ENCODE data around the gene RPGRIP1L. TPM values are rescaled to one million over a fixed set of nuclear protein-coding genes. Genes with fewer than 3 reads are reported as not detected.
"Not testable (repeated sequence)": the region's sequence is repeated elsewhere in the genome, so short reads cannot be mapped to it uniquely, and the experiment has no call there.

Gene RPGRIP1L
- total RNA-seq, 1 donor from 2014 or later, result 8.4 TPM

DNA sequence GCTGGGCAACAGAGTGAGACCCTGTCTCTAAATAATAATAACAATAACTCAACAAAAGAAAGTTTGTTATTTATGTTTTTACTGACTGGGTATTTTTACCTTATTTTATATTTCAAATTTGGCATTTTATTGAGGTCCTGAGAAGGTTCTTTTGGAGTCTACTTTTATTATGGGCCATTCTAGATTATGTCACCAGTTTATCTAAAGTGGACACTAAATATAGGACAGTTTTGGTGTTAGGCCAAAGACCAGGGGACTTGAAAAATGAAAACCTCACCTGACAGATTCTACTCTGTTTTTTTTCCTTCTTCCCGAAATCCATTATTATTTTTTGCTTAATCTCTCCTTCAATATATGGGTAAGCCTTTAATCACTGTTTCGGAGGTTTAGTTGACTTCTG, 8.4 kb upstream of the RPGRIP1L start:
- DNase-seq (ENCODE audit: low read depth, low spot score), result no peak

- DNase-seq (ENCODE audit: low read depth, low spot score), result no peak
Measured at GRCh38 chr16:53711390-53711789, 7.7 kb upstream of the RPGRIP1L start.

- no peak for DNase-seq (ENCODE audit: low read depth, low spot score)
Measured at GRCh38 chr16:53708490-53708889, 4.8 kb upstream of the RPGRIP1L start.

DNA sequence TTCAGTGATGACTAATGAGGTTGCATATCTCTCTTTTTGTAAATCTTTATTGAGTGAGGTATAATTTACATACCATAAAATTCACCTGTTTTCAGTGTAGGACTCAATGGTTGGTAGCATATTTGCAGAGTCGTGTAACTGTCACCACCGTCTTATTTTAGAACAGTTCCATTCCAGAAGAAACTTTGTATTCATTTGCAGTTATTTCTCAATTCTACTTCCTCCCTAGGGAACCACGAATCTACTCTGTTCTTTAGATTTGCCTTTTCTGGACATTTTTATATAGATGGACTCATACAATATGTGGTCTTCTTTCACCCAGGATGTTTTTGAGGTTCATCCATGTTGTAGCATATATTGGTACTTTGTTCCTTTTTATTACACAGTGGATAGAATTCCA, 4.0 kb upstream of the RPGRIP1L start:
- no peak for DNase-seq (ENCODE audit: low read depth, low spot score)

- no peak for DNase-seq (ENCODE audit: low read depth, low spot score)
Measured at GRCh38 chr16:53704445-53704813, 770 bp upstream of the RPGRIP1L start.

DNA sequence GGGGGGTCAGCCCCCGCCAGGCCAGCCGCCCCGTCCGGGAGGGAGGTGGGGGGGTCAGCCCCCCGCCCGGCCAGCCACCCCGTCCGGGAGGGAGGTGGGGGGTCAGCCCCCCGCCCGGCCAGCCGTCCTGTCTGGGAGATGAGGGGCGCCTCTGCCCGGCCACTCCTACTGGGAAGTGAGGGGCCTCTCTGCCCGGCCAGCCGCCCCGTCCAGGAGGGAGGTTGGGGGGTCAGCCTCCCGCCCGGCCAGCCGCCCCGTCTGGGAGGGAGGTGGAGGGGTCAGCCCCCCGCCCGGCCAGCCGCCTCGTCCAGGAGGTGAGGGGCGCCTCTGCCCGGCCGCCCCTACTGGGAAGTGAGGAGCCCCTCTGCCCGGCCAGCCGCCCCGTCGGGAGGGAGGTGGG, 5.4 kb downstream of the RPGRIP1L start:
- DNase-seq (ENCODE audit: low read depth, low spot score), result not testable (repeated sequence)

GRCh38 chr16:53695070-53695469, 8.6 kb downstream of the RPGRIP1L start:
- no peak for DNase-seq (ENCODE audit: low read depth, low spot score)

GRCh38 chr16:53693320-53693719, 10.3 kb downstream of the RPGRIP1L start:
- no peak for DNase-seq (ENCODE audit: low read depth, low spot score)

DNA sequence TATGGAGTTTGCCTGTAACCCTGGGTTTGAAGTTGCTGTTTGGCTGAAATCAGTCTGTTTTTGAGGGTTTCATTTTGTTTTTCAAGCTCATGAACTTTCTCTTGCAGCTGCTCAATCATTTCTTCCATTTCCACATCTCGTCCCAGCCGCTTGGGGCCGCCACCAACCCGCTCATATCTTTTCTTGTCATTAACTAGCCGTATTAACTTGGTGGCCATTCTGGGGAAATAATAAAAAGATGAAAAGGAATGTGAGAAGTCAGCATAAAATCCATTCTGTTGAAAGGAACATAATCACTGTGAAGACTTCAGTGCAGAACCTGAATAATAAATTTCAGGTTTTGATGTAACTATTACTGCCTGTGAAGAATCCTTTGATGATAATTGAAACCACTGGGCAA, 11.5 kb downstream of the RPGRIP1L start:
- DNase-seq (ENCODE audit: low read depth, low spot score), result no peak

DNA sequence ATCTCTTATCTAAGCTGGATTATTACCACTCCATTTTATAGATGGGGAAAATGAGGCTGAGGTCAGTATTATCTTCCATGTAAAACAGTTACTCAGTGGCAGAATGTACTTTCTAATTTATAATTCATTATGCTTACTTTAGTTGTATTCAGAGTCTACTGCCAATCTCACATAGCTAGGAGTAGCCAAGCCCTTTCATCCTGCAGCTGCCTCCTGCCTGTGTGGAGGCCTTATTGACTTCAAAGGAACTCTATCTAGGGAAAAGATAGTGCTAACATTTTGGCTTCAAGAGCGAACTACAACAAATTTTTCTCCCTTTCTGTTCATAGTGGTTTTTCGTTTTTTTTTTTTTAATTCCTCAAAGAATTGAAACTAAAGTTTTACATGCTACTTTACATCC, 12.9 kb downstream of the RPGRIP1L start:
- DNase-seq (ENCODE audit: low read depth, low spot score), result no peak

- no peak for DNase-seq (ENCODE audit: low read depth, low spot score)
Measured at GRCh38 chr16:53689636-53690035, 14.0 kb downstream of the RPGRIP1L start.

DNA sequence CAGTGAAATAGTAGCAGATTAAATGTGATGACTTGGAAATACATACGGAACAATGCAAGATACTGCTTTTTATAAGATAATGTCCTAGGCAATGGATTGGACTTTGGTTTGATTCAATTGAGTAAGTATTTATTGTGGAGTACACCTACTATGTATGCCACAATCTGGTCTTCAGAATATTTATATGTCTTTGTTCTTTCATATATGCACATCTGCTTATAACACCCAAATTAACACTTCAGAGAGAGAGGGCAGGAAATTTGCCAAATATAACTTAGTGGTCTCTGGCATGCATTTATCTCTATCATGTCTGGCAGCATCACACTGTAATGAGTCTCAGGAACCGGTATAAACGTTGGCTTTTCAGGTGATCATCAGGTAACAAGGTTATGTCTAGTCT, 16.9 kb downstream of the RPGRIP1L start:
- no peak for DNase-seq (ENCODE audit: low read depth, low spot score)

- not testable (repeated sequence) for DNase-seq (ENCODE audit: low read depth, low spot score)
Measured at GRCh38 chr16:53685334-53685733, 18.3 kb downstream of the RPGRIP1L start.

DNA sequence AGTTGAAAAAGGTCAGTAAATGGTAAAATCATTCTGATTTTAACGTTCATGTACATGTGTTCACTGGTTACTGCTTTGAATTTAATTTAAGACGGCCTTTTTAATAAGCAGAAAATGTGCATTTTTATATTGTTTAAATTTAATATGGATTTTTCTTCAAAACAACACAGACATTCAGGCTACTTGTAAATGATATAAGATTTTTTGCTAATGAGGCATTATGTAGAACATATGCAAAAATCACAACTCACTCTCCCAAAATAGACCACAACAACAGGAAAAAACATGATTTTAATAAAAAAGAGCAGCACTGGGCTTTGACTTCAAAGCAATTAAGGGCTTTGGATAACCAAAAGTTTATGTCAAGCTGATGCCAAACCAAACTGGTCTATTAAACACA, 22.3 kb downstream of the RPGRIP1L start:
- no peak for DNase-seq (ENCODE audit: low read depth, low spot score)

DNA sequence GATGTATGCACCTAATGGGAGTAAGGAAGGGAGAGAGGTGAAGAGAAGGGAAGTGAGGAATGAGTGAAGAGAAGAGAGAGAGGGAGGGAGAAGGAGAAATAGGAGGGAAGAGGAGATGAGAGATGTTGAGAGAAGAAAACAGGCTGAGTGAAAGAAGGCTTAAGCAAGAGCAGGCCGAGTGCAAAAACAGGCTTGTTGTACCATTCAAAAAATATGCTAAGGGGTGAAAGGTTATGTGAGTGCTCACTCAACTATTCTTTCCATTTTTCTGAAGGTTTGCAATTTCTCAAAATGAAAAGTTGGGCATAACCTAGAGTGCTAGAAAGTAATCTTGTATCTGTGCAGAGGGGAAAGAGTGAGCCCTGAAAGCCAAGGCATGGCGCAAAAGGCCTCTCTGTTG, 22.9 kb downstream of the RPGRIP1L start:
- no peak for DNase-seq (ENCODE audit: low read depth, low spot score)

DNA sequence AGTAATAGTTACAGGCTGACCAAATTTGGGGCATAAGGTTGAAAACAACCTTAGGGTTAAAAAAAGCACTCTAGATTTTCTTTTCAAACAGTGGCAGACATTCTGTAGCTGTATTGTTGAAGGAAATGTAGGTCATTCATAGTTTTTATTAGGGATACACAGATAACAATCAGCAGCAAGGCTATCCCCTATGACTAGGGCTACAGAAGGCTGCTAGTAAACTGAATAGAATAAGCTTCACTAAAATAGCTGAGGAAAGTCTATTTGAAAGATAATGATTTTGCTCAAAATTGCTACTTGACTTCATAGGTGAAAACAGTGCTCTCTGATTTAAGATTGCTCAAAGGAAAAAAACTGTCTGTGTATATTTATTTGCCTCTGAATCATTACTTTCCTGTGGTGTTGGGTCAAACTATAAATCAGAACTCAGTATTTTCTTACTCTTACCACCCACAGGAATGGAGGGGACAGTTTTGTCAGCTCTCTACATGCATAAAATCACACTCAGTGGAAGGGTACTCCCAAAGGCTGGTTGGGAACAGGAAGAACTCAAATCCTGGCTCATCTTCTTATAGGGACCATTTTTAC, 24.8 kb downstream of the RPGRIP1L start:
- DNase-seq (ENCODE audit: low read depth, low spot score), result no peak

DNA sequence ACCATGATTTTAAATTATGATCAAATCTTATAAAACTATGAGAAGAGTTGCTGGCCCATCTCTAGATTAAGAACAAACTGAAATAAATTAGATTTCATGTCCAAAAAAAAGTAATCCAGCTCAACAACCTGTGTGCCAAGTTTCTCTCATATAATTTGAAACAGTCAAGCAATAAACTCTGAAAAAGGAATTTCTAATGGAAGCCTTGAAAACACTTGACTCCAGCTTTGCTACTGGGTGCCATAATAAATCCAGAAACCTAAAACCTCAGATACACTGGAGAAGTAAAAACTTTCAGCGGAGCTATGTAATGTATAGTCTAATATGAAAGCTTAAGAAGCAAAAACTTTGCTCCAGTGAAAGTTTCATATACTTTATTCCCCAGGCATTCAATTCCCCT, 25.5 kb downstream of the RPGRIP1L start:
- no peak for DNase-seq (ENCODE audit: low read depth, low spot score)

- DNase-seq (ENCODE audit: low read depth, low spot score), result no peak
Measured at GRCh38 chr16:53673189-53673588, 30.5 kb downstream of the RPGRIP1L start.

GRCh38 chr16:53672461-53672860, 31.2 kb downstream of the RPGRIP1L start:
- no peak for DNase-seq (ENCODE audit: low read depth, low spot score)

DNA sequence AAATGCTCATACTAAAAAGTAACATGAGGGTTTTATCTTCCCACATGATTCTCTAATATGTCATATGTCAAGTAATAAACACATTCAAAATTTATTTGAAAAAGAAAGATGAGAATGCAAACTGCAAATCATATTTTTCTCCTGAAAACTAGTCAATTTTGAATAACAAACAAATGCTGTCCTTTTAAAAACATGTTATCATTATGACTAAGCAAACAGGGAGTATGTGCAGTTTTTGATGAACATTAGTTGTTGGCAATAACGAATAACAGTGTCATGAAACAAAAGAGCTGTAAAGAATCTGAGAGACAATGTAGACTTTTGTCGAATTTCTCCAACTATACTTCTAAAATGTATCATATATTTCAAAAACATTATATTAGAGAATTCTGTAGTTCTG, 34.8 kb downstream of the RPGRIP1L start:
- DNase-seq (ENCODE audit: low read depth, low spot score), result no peak

GRCh38 chr16:53666786-53667415, 36.8 kb downstream of the RPGRIP1L start:
- DNase-seq (ENCODE audit: low read depth, low spot score), result no peak

DNA sequence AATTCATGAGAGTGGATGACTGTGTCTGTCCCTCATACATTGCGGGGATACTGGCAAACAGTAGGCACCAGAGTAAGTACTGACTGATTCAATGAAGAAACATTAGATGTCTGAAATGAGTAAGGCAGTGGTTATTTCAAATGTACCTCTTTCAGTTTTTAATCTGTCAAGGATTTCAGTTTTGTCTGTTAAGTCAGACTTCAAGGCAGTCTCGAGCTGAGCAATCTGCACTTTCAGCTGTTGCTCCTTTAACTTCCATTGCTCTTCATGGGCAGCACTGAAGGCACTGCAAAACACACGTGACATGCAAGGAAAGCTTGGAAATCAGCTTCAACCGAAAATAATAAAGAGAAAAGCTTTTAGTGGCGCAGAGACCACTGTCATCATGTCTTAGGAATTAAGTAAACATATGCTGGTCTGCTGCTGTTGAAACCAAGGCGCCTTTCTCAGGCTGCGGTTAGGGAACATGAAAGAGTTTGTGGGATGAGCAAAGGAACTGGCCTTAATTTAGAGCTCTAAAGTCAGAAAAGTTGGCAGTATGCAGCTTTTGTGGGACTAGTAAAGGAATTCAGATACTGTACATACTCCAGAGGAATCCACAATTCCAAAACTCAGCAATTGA, 38.8 kb downstream of the RPGRIP1L start:
- DNase-seq (ENCODE audit: low read depth, low spot score), result no peak

- no peak for DNase-seq (ENCODE audit: low read depth, low spot score)
Measured at GRCh38 chr16:53662072-53662471, 41.6 kb downstream of the RPGRIP1L start.

Data from pulmonary artery endothelial cell (primary cell).